Neural cell (in vitro differentiated cells): ENCODE data around the gene SOX30. TPM values are rescaled to one million over a fixed set of nuclear protein-coding genes. Genes with fewer than 3 reads are reported as not detected.

Experiments
- H2AFZ ChIP-seq: fragments of 200-600, 300-800 bp; sonication (generic), shearing (Covaris generic); 2 replicates; pipeline ENCODE4 v1.6.0; 2014; ENCODE audit warnings: low read depth, mild to moderate bottlenecking, antibody characterized with exemption, low read length, moderate library complexity
- H3F3A ChIP-seq: fragments of 200-600 bp; shearing (Covaris generic); 2 replicates; pipeline ENCODE4 v1.6.1; 2016; ENCODE audit warnings: mild to moderate bottlenecking, moderate library complexity, mixed read lengths, antibody characterized with exemption, low read length; ENCODE audit not compliant: insufficient read depth, poor library complexity, severe bottlenecking
- H3K27ac ChIP-seq: fragments of 200-600, 300-800 bp; sonication (generic), shearing (Covaris generic); 2 replicates; pipeline ENCODE4 v1.5.1; 2014; ENCODE audit warnings: mild to moderate bottlenecking, low read length, moderate library complexity
- H3K27me3 ChIP-seq: fragments of 300-800, 200-600 bp; sonication (generic), shearing (Covaris generic); 2 replicates; pipeline ENCODE4 v1.6.0; 2014; ENCODE audit warnings: mild to moderate bottlenecking, low read depth, low read length, moderate library complexity; ENCODE audit not compliant: insufficient read depth
- H3K36me3 ChIP-seq: fragments of 300-800, 200-600 bp; sonication (generic), shearing (Covaris generic); 2 replicates; pipeline ENCODE4 v1.5.1; 2014; ENCODE audit warnings: mild to moderate bottlenecking, antibody characterized with exemption, low read length, moderate library complexity; ENCODE audit not compliant: insufficient read depth
- H3K4me2 ChIP-seq: fragments of 300-800, 200-600 bp; sonication (generic), shearing (Covaris generic); 2 replicates; pipeline ENCODE4 v1.6.0; 2014; ENCODE audit warnings: mild to moderate bottlenecking, low read length
- H3K4me3 ChIP-seq: fragments of 300-800, 200-600 bp; sonication (generic), shearing (Covaris generic); 2 replicates; pipeline ENCODE4 v1.5.1; 2014; ENCODE audit warnings: mild to moderate bottlenecking, low read length, moderate library complexity
- H3K79me2 ChIP-seq: fragments of 200-600 bp; shearing (Covaris generic); replicated peaks from 2 replicates; pipeline ENCODE4 v1.6.0; 2014; ENCODE audit warnings: mild to moderate bottlenecking, low read length, moderate library complexity; ENCODE audit not compliant: insufficient read depth
- H3K9ac ChIP-seq: fragments of 300-800, 200-600 bp; sonication (generic), shearing (Covaris generic); 2 replicates; pipeline ENCODE4 v1.6.1; 2016; ENCODE audit warnings: mild to moderate bottlenecking, low read length, mixed read lengths
- H3K9me2 ChIP-seq: fragments of 200-600 bp; shearing (Covaris generic); 2 replicates; pipeline ENCODE4 v1.6.1; 2016; ENCODE audit warnings: mild to moderate bottlenecking, low read length, mixed read lengths; ENCODE audit not compliant: insufficient read depth
- H3K9me3 ChIP-seq: fragments of 200-600, 300-800 bp; sonication (generic), shearing (Covaris generic); 2 replicates; pipeline ENCODE4 v1.6.1; 2016; ENCODE audit warnings: mild to moderate bottlenecking, mixed run types, low read length, moderate library complexity, mixed read lengths
- H4K20me1 ChIP-seq: fragments of 200-600 bp; shearing (Covaris generic); 2 replicates; pipeline ENCODE4 v1.6.1; 2016; ENCODE audit warnings: mild to moderate bottlenecking, mixed run types; ENCODE audit not compliant: insufficient read depth
- EP300 ChIP-seq: fragments of 450-650 bp; conservative IDR thresholded peaks from 2 replicates; pipeline ENCODE4 v1.6.1; 2014; ENCODE audit warnings: antibody characterized with exemption, mild to moderate bottlenecking, moderate library complexity; ENCODE audit not compliant: poor library complexity, severe bottlenecking
- EZH2 ChIP-seq: fragments of 200-600, 300-800 bp; shearing (Covaris generic), sonication (generic); IDR thresholded peaks from 2 replicates; pipeline ENCODE4 v1.6.1; 2014; ENCODE audit warnings: antibody characterized with exemption, low read length, borderline replicate concordance, mild to moderate bottlenecking; ENCODE audit not compliant: insufficient read depth, poor library complexity, severe bottlenecking
- MXI1 ChIP-seq: fragments of 450-650 bp; conservative IDR thresholded peaks from 2 replicates; pipeline ENCODE4 v1.6.1; 2014; ENCODE audit warnings: antibody characterized with exemption, mild to moderate bottlenecking; ENCODE audit not compliant: poor library complexity, severe bottlenecking
- POLR2AphosphoS5 ChIP-seq: IDR thresholded peaks from 2 replicates; pipeline ENCODE4 v1.6.1; 2012
- RAD21 ChIP-seq: fragments of 450-650 bp; conservative IDR thresholded peaks from 2 replicates; pipeline ENCODE4 v1.6.1; 2014; ENCODE audit warnings: antibody characterized with exemption, mild to moderate bottlenecking, moderate library complexity
- SMC3 ChIP-seq: fragments of 450-650 bp; conservative IDR thresholded peaks from 2 replicates; pipeline ENCODE4 v1.6.1; 2014; ENCODE audit warnings: antibody characterized with exemption, mild to moderate bottlenecking, moderate library complexity; ENCODE audit not compliant: poor library complexity
- TAF1 ChIP-seq: IDR thresholded peaks from 2 replicates; pipeline ENCODE4 v1.6.1; 2012; ENCODE audit warnings: low read depth
- polyA plus RNA-seq: library from polyadenylated mRNA; depleted of rRNA; stranded (reverse); fragments of >200 nt; gene quantifications from 2 replicates; pipeline ENCODE4 v1.2.3, GENCODE V29; 2014
- TF ChIP-seq, protein P1 (sequence below): IDR thresholded peaks from 2 replicates; pipeline ENCODE4 v1.6.1; 2012; ENCODE audit warnings: borderline replicate concordance
- TF ChIP-seq, protein P2 (sequence below): fragments of 450-650 bp; IDR thresholded peaks from 2 replicates; pipeline ENCODE4 v1.5.1; 2014; ENCODE audit warnings: antibody characterized with exemption, mild to moderate bottlenecking, moderate library complexity; ENCODE audit not compliant: poor library complexity, severe bottlenecking

The SOX30 gene
- polyA plus RNA-seq, 1 donor from 2014 or later: not detected

DNA sequence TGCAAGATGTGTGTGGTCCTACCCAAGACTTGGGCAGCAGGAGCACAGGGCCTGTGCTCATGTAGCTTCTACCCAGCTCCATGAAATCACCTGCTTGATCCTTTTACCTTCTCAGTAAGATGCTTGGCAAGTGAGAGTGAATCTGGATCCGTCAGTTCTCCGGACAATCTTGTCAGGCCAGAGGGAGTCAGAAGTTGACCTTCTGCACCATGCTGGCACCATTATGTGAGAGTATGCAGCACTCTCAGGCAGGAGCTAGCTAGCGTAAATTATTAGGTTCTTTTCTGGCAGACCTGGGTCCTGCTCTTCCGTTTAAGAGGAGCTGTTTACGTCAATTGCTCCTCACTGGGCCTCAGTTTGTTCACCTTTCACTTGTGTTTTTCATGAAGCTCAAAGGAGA is 39.7 kb downstream of the SOX30 start:
- H3K9me2 ChIP-seq: no peaks in the 10 kb centered on the region
- H3K79me2 ChIP-seq: no peaks in the 10 kb centered on the region

GRCh38 chr5:157611571-157612476 is 40.4 kb downstream of the SOX30 start:
- H3F3A ChIP-seq: no peaks in the 10 kb centered on the region
- no peaks in the 10 kb centered on the region for H4K20me1 ChIP-seq
- no peak overlapping the region for H3K4me2 ChIP-seq
- no peaks in the 10 kb centered on the region for H3K9me3 ChIP-seq
- H3K27ac ChIP-seq: no peak overlapping the region
- no peak overlapping the region for H3K9ac ChIP-seq
- H3K79me2 ChIP-seq: no peaks in the 10 kb centered on the region
- H2AFZ ChIP-seq: no peak overlapping the region
- no peak overlapping the region for H3K4me3 ChIP-seq
- H3K9me2 ChIP-seq: no peaks in the 10 kb centered on the region
- TF ChIP-seq MXI1: no peak
- no peak for TF ChIP-seq TAF1
- TF ChIP-seq POLR2AphosphoS5: no peak
- no peaks in the 10 kb centered on the region for H3K36me3 ChIP-seq
- no peaks in the 10 kb centered on the region for H3K27me3 ChIP-seq

More for the DNA sequence above, 39.7 kb downstream of the SOX30 start:
- Histone ChIP-seq H3K9me3 (no peaks in the 10 kb centered on the region), H3K27ac (no peak overlapping the region), H4K20me1 (no peaks in the 10 kb centered on the region), H2AFZ (no peak overlapping the region), H3K27me3 (no peaks in the 10 kb centered on the region), H3F3A (no peaks in the 10 kb centered on the region), H3K9ac (no peak overlapping the region), H3K4me2 (no peak overlapping the region), H3K36me3 (no peaks in the 10 kb centered on the region), H3K4me3 (no peak overlapping the region)
- TF ChIP-seq, protein P1, sequence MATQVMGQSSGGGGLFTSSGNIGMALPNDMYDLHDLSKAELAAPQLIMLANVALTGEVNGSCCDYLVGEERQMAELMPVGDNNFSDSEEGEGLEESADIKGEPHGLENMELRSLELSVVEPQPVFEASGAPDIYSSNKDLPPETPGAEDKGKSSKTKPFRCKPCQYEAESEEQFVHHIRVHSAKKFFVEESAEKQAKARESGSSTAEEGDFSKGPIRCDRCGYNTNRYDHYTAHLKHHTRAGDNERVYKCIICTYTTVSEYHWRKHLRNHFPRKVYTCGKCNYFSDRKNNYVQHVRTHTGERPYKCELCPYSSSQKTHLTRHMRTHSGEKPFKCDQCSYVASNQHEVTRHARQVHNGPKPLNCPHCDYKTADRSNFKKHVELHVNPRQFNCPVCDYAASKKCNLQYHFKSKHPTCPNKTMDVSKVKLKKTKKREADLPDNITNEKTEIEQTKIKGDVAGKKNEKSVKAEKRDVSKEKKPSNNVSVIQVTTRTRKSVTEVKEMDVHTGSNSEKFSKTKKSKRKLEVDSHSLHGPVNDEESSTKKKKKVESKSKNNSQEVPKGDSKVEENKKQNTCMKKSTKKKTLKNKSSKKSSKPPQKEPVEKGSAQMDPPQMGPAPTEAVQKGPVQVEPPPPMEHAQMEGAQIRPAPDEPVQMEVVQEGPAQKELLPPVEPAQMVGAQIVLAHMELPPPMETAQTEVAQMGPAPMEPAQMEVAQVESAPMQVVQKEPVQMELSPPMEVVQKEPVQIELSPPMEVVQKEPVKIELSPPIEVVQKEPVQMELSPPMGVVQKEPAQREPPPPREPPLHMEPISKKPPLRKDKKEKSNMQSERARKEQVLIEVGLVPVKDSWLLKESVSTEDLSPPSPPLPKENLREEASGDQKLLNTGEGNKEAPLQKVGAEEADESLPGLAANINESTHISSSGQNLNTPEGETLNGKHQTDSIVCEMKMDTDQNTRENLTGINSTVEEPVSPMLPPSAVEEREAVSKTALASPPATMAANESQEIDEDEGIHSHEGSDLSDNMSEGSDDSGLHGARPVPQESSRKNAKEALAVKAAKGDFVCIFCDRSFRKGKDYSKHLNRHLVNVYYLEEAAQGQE: no peak
- TF ChIP-seq MXI1: no peak
- no peak for TF ChIP-seq TAF1
- no peak for TF ChIP-seq SMC3
- no peak for TF ChIP-seq EZH2
- TF ChIP-seq RAD21: no peak
- TF ChIP-seq, protein P2, sequence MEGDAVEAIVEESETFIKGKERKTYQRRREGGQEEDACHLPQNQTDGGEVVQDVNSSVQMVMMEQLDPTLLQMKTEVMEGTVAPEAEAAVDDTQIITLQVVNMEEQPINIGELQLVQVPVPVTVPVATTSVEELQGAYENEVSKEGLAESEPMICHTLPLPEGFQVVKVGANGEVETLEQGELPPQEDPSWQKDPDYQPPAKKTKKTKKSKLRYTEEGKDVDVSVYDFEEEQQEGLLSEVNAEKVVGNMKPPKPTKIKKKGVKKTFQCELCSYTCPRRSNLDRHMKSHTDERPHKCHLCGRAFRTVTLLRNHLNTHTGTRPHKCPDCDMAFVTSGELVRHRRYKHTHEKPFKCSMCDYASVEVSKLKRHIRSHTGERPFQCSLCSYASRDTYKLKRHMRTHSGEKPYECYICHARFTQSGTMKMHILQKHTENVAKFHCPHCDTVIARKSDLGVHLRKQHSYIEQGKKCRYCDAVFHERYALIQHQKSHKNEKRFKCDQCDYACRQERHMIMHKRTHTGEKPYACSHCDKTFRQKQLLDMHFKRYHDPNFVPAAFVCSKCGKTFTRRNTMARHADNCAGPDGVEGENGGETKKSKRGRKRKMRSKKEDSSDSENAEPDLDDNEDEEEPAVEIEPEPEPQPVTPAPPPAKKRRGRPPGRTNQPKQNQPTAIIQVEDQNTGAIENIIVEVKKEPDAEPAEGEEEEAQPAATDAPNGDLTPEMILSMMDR: no peak
- no peak for TF ChIP-seq POLR2AphosphoS5
- no peak for TF ChIP-seq EP300
